Stimulated activated naive CD8-positive, alpha-beta T cell treated with anti-CD3 and anti-CD28 coated beads, Interleukin-15, Interleukin-2, amounts not matched to agents 100 U/mL and 50 U/mL, for 24 hours (primary cell): ENCODE measurements around the gene RMND1.
"Not testable (repeated sequence)": the region's sequence is repeated elsewhere in the genome, so short reads cannot be mapped to it uniquely, and the experiment has no call there.

Experiments used
- ATAC-seq: fragments of 150-1000 bp; cut with Tn5 transposase; one replicate; pipeline ENCODE4 v1.10.0; 2021
- DNase-seq: peaks from one replicate; pipeline ENCODE4 v3.0.0; 2021

RMND1 gene, protein sequence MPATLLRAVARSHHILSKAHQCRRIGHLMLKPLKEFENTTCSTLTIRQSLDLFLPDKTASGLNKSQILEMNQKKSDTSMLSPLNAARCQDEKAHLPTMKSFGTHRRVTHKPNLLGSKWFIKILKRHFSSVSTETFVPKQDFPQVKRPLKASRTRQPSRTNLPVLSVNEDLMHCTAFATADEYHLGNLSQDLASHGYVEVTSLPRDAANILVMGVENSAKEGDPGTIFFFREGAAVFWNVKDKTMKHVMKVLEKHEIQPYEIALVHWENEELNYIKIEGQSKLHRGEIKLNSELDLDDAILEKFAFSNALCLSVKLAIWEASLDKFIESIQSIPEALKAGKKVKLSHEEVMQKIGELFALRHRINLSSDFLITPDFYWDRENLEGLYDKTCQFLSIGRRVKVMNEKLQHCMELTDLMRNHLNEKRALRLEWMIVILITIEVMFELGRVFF

DNA sequence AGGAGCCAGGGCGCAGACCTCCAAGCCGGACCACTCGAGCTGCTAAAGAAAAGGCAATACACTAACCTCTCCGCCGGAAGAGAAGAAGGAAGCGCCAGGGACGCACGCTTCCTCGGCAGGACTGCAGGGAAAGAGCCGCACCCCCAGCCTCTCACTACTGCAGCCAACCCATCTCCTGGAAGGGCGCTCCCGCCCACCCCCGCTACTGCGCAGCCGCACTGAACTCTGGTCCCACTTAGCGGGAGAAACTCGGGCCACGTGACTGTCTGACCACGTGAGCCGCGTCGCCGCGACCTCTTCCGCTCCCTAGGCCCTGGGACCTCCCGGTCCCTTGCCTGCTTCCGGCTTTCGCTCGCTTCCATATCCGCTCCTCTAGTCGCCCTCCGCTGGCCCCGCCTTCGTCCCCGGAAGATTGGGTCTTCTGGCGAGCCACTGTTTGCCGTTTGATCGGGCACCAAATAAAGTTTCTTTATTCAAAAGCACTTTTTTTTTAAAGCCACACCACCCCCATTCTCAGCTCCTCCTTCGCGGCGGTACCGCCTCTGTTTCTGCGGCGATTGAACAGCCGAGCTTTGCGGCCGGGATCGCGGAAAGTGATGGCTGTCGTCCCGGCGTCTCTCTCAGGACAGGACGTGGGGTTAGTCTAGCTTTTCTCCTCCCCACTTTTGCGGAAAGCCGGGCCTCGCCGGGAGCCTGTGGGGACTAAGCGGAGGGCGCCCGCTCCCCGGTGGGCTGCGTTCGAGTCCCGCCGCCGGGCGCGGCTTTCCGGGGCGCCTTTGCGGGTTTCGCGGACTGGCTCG is at the start of gene RMND1:
Gene RMND1 (minus strand): TSS at position 177 of the 800 bp plus-strand sequence. CDS start 6,315 bp downstream, outside the sequence.
- ATAC-seq (peak; percentile 100), DNase-seq (peak; percentile 98)

DNA sequence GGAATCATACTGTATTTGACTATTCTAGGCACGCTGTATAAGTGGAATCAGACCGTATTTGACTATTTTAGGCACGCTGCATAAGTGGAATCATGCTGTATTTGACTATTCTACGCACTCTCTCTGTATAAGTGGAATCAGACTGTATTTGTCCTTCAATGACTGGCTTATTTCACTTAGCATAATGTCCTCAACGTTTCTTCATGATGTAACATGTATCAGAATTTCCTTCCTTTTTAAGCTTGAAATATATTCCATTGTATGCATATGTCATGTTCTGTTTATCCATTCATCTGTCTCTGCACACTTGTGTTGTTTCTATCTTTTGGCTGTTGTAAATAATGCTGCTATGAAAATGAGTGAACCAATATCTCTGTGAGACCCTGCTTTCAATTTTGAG is 47.6 kb upstream of the RMND1 start:
- ATAC-seq, result no peak
- no peak for DNase-seq

DNA sequence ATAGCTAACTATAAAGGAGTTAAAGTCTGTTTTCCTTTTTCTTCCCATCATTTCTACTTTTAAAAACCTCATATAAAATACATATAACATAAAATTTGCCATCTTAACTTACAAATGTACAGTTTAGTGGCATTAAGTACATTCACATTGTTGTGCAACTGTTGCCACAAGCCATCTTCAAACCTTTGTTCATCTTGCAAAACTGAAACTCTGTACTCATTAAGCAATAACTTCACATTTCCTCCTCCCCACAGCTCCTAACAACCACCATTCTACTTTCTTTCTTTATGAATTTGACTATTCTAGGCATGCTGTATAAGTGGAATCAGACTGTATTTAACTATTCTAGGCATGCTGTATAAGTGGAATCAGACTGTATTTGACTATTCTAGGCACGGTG is 46.4 kb upstream of the RMND1 start:
- ATAC-seq (no peak), DNase-seq (no peak)

DNA sequence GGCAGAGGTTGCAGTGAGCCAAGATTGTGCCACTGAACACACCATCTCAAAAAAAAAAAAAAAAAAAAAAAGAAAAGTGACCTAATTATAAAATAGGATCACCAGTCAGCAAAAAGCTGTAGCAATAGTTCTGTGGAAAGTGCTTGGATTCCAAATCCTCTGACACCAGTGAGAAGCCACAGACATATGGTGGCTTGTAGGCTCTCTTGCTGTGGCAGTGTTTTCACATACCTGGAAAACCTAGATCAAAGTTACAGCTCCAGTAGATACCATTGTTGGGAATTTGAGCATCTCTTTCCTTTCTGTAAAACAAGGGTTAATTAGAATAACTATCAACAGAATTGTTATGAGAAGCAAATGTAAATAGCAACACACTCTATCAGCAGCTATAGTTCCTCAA is 46.0 kb upstream of the RMND1 start:
- ATAC-seq, result no peak
- DNase-seq, result no peak

DNA sequence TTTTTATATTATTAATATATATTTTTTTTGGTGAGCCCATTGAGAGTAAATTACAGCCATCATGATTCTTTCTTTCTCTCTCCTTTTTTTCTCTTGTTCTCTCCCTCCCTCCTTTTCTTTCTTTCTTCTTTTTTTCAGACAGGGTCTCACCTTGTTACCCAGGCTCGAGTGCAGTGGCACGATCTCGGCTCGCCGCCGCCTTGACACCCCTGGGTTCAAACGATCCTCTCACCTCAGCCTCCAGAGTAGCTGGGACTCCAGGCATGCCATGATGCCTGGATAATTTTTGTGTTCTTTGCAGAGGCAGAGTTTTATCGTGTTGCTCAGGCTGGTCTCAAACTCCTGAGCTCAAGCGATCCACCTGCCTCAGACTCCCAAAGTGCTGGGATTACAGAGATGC is 43.5 kb upstream of the RMND1 start:
- ATAC-seq (no peak), DNase-seq (no peak)

DNA sequence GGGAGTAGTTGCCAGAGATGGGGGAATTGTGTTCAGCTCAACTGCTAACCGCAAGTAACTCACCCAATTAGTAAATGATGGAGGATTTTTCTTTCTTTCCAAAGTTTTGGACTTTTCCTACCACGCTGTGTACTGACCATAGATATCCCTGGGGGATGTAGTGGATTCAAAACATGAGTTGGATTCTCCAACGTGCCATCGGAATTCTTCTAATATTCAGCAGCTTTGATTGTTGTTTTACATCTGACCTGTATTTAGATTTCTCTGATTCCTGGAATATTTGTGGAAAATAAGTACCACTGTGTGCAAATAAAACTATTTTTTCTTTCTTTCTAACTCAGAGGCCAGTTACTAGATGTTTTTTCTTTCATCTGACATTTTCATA is 43.0 kb upstream of the RMND1 start:
- no peak for DNase-seq
- no peak for ATAC-seq

DNA sequence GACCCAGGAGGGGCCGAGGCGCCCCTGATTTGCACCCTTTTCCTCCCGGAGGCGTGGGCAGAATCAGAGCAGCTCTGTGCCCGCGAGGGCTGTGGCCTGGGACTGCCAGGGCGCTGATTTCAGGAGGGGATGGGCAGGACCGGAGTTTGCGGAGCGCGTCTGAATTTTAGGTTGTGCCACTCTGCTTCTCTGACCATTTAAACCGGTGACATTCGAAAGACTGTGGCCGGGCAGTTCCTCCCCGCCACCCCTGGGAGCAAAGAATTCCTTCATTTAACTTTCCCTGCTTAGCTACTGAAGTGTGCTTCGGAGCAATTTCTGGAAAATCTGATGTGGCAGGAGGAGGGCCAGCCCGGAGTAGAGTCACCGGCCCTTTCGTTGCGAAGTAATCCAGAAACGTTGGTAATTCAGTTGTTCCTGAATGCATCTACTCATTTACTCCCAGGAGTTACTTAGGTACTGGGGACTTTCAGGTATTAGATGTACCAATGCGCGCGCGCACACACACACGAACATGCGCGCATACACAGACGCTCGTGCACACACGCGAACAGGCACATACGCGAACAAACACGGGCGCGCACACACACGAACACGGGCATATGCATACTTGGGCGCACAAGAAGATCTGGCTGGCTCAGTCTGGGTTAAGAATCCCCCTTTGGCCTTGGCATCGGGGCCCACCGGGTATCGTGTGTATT is 42.5 kb upstream of the RMND1 start:
- peak; percentile 9 for DNase-seq

DNA sequence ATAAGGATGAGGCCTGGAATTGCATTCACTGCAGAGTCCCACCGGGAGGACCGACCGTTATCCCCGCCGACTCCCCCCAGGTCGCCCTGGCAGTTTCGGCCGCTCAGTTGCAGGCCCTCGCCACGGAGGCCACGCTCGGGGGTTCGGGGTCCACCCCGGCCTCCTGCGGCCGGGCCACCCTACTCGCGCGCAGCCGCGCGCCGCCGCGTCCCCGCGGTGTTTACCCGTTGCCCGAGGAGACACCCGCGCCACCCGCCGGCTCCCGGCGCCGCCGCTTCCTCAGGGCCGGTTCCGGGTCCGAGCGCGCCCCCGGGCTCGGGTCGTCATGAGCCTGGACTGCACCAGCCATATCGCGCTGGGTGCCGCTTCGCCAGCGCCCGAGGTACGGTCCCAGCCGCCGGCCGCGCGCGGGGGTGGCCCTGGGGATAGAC is 41.9 kb upstream of the RMND1 start, which contains the start of gene CCDC170:
Gene CCDC170 (plus strand): TSS at position 214 of the 431 bp plus-strand sequence. CDS start 112 bp downstream, at position 326.
- ATAC-seq (peak; percentile 32), DNase-seq (peak; percentile 19)

More for the DNA sequence above, 42.5 kb upstream of the RMND1 start:
- ATAC-seq, result peak; percentile 32

DNA sequence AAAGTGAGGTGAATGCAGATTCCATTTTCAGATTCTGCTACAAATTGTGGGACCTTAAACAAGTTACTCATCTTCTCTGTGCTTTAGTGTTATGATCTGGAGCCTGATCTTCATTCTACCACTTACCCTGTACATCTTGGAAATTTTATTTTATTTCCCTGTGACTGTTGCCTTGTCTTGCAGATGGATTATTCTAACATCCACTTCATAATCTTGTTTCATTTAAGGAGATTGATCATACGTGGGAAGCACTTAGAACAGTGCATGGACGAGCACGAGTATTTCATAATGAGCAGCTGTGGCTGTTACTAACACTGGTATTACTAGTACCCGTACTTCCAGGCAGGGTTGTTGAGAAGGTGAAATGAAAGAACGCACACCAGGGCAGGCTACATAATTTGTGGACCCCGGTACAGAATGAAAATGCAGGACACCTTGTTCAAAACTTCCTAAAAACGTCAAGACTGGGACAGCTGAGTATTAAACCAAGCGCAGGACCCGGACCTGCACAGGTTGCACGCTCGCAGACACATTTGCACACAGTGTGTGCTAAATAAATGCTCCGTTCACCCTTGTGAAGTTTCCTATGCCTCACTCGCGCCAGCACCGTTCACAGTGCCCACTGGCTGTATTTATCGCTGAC is 41.4 kb upstream of the RMND1 start:
- no peak for DNase-seq
- ATAC-seq, result no peak

DNA sequence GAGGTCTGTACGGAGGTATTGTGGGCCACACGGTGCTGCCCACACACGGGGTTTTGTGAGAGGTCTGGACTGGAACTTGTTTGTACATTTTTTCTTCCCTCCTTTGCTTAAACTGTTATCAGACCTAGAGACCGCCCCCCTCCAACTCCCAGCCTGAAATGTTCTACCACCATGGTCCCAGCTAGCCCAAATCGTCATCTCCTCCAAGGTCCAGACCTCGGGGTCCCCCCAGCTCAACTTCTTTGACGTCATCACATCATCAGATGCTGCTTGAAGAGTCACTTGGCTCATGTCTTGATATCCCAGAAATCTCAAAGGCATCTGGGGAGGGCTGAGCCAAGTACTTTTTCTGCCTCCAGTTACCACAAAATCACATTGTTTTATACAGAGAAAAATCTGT is 39.1 kb upstream of the RMND1 start:
- DNase-seq (no peak), ATAC-seq (no peak)

DNA sequence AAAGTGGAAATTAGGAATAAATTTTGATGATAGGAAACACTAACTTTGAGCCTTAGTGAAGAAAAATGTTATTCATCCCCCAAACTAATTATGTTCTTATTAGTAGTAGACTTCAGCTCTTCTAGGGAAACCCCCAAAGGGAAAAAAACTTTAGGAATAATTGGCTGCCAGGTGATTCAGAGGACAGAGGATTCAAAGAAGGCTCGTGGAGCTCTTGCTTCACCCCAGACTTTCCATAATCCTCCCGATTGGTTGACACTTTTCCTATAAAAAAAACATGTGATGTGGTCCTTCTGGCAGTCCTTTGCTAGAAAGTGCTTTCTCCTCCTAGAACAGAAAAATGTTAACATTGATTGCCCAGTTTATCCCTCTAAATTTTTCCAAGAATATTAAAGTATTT is 36.3 kb upstream of the RMND1 start:
- DNase-seq (no peak), ATAC-seq (no peak)

DNA sequence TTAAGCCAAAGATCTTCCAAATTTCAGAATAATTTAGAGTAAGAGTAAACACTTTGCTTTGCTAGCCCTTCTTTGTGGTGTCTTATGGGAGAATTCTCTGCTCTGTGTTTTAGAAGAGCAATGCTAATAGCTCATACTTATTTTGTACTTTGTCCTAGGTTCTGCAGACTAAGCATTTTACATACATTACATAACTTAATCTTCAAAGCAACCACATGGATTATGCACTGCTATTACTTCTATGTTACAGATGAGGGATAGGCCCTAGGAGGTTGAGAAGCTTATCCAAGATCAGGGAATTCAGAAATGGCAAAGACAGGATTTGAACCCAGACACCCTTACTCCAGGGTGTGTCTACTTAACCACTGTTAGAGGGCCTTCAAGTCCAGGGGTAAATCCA is 32.1 kb upstream of the RMND1 start:
- no peak for ATAC-seq

DNA sequence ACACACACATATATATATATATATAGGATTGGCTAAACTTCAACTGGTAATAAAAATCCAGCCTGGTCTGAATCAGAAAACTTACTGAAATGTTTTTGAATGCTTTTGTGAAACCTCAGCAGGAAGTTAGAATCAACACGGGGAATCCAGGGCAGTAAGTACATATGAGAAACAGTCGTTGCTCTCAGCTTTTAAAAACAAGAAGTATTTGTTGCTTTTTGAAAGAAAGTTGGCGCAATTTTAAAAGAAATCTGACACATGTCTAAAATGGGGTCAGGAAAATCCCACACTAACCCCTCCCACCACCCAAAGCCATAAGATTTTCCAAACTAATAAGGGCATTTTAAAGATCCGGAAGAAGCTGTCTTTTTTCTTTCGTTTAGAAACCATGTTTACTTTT is 30.4 kb upstream of the RMND1 start:
- DNase-seq (no peak), ATAC-seq (no peak)

More for the DNA sequence above, 32.1 kb upstream of the RMND1 start:
- DNase-seq, result no peak

DNA sequence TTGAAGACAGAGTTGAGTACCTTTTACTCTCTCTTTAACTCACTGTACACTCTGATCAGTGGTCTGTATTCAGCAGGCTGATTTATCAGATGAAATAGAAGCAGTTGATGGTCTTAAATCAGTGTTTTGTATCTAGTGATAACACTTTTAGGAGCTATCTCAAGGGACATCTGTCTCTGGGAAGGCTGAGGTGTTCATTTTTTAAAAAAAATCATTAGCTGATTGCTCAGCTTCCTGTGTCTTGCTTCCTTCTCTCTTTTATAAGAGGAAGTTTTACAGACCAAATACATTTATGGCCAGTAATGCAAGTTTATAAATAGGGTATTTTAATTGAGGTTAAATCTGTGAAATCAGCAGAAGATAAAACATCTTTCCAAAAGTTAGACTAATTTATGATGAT is 29.9 kb upstream of the RMND1 start:
- ATAC-seq (no peak), DNase-seq (no peak)

DNA sequence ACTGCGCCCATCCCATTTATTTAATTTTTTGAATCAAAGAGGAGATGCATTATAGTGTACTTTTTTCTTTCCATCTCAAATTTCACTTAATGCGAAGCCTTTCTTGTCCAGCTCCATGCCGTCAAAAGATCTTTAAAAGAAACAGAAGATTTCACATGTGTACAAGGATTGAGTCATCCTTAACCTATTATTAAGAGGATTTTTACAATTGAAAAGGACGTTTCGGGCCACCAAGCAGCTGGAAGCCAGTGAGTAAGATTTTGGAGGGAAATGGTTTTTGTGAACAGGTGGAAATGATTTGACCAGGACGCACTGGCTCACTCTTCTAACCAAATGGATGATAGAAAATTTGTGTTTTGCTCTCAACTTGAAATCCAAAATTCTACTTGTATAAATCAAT is 26.7 kb upstream of the RMND1 start:
- DNase-seq (no peak), ATAC-seq (no peak)

DNA sequence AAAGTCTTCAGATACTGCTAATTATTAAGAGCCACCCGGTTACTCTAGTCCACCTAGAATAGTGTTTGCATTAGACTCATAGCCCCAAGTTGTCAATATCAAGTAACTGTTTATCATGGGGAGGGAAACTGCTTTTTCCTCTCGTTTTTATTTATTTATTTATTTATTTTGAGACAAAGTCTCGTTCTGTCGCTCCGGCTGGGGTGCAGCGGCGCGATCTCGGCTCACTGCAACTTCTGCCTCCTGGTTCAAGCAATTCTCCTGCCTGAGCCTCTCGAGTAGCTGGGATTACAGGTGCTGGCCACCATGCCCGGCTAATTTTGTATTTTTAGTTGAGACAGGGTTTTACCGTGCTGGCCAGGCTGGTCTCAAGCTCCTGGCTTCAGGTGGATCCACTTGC is 25.8 kb upstream of the RMND1 start:
- no peak for DNase-seq

DNA sequence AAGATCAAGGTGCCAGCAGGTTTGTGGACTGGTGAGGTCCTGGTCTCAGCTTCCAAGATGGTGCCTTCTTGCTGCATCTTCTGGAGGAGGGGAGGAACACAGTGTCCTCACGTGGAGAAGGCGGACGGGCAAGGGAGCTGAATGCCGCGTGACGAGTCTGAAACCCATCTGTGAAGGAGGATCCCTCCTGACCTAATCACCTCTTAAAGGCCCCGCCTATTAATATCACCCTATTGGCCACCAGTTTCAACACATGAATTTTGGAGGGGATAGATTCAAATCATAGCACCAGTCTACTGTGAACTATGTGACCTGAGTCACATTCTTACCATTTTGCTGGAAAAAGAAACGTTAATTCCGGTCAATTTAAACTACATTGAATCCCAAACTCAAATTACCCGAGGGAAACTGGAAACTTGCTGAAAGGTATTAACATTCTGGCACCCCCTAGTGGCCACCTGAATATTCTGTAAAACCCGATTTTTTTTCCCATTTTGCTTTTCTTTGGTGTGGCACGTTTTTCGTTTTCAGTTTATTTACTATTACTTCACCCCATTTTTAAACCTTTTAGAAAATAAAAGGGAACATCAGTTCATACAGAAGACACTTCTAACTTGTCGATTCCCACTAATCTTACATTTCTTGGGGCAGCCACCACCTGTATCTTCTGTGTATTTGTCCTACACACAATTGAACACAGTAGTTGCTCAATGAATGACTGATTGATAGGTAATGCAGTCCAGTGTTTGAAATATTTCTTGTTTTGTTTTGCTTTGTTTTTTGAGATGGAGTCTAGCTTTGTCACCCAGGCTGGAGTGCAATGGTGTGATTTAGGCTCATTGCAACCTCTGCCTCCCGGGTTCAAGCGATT is 24.0 kb upstream of the RMND1 start:
- DNase-seq, result peak; percentile 55
- ATAC-seq, result no peak

More for the DNA sequence above, 25.8 kb upstream of the RMND1 start:
- no peak for ATAC-seq

DNA sequence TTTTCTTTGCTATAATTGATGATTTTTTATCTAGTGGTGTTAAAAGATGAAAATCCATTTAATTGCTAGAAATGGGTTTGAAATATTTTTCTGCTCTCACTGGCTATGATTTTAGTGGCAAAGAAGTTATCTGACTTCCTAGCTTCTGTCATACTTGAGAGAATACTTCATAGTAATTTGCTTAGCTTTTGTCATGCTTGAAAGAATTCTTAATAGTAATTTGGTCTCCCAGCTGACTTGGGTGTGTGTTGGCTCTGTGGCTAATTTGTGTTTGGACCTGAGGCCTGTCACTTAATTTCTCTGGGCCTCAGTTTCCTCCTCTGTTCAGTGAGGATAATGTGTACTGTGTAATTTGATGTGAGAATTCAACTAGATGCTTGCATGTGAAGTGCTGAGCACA is 12.8 kb upstream of the RMND1 start:
- no peak for DNase-seq
- no peak for ATAC-seq

DNA sequence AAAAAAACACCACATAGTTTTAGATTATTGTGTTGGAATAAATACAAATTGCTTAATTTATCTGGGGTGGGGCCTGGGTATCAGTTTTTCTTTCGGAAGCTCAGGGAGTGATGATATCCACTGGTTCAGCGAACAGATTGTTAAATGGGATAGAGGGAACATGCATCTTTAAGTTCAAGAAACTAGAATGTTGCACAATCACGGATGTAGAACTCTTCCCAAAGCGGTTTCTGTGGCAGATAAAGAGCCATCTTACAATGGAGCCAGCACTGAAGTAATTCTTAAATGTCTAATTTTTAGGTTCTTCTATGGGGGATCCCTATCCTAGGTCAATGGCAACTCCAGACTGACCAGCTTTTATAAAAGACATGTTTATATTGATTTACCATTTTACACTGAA is 9.7 kb upstream of the RMND1 start:
- ATAC-seq, result no peak

DNA sequence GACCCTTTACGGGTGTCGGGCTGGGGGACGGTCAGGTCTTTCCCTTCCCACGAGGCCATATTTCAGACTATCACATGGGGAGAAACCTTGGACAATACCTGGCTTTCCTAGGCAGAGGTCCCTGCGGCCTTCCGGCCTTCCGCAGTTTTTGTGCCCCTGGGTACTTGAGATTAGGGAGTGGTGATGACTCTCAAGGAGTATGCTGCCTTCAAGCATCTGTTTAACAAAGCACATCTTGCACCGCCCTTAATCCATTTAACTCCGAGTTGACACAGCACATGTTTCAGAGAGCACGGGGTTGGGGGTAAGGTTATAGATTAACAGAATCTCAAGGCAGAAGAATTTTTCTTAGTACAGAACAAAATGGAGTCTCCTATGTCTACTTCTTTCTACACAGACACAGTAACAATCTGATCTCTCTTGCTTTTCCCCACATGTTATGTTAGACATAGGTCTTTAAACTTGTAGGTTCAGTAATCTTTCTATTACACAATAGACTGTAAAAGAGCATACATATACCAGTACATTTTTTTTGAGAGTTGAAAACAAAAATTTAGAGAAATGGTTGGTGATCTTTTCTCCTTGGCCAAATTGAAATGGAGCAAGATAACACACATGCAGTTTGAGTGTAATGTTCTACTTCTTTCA is 3.9 kb upstream of the RMND1 start:
- not testable (repeated sequence) for ATAC-seq, DNase-seq

More for the DNA sequence above, 9.7 kb upstream of the RMND1 start:
- no peak for DNase-seq
